ENCODE measurements around the gene SYNE3.

DNA sequence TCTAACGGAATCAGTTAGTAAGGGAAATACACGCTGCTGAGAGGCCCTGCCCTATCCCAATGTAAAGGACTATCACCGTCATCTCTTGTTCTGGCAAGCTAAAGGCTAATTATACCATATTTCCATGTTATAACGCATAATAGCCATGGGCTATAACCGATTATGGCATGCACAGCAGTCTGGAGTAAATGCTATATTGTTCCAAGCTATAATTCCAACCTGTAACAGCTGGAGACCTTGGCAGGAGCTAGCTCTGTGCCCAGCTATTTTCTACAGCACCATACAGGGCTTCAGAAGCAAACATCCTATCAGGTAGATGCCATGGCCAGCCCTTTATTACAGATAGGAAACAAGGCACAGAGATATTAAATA, 26.3 kb downstream of the SYNE3 start:
- no peak for TF ChIP-seq POLR2AphosphoS5 (IDR thresholded peaks at IDR 0.05; ENCODE audit: low read depth, low read length)
- TF ChIP-seq, protein P1, sequence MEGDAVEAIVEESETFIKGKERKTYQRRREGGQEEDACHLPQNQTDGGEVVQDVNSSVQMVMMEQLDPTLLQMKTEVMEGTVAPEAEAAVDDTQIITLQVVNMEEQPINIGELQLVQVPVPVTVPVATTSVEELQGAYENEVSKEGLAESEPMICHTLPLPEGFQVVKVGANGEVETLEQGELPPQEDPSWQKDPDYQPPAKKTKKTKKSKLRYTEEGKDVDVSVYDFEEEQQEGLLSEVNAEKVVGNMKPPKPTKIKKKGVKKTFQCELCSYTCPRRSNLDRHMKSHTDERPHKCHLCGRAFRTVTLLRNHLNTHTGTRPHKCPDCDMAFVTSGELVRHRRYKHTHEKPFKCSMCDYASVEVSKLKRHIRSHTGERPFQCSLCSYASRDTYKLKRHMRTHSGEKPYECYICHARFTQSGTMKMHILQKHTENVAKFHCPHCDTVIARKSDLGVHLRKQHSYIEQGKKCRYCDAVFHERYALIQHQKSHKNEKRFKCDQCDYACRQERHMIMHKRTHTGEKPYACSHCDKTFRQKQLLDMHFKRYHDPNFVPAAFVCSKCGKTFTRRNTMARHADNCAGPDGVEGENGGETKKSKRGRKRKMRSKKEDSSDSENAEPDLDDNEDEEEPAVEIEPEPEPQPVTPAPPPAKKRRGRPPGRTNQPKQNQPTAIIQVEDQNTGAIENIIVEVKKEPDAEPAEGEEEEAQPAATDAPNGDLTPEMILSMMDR (IDR thresholded peaks at IDR 0.05), result no peak
